H9 (cell line): ENCODE results near the gene PLLP. TPM values are rescaled to one million over a fixed set of nuclear protein-coding genes. Genes with fewer than 3 reads are reported as not detected.

Source experiments
- DNase-seq: peaks from one replicate; pipeline ENCODE4 v3.0.0-alpha.2; 2017
- H2AFZ ChIP-seq: one replicate; pipeline ENCODE4 v1.6.1; 2013; ENCODE audit warnings: mild to moderate bottlenecking, low read length, control low read depth, moderate library complexity
- H2AK5ac ChIP-seq: 2 replicates; pipeline ENCODE4 v1.6.1; 2013; ENCODE audit warnings: low read length, control low read depth, mixed read lengths; ENCODE audit not compliant: insufficient read length
- H2BK120ac ChIP-seq: one replicate; pipeline ENCODE4 v1.6.1; 2013; ENCODE audit warnings: low read depth, mild to moderate bottlenecking, low read length, control low read depth, inconsistent platforms; ENCODE audit not compliant: poor library complexity, severe bottlenecking
- H2BK12ac ChIP-seq: 2 replicates; pipeline ENCODE4 v1.6.1; 2013; ENCODE audit warnings: low read length, control low read depth, mixed read lengths, low read depth; ENCODE audit not compliant: insufficient read length
- H2BK15ac ChIP-seq: 2 replicates; pipeline ENCODE4 v1.6.1; 2013; ENCODE audit warnings: low read depth, low read length, control low read depth
- H2BK20ac ChIP-seq: one replicate; pipeline ENCODE4 v1.6.1; 2013; ENCODE audit warnings: low read depth, mild to moderate bottlenecking, low read length, control low read depth, inconsistent platforms; ENCODE audit not compliant: poor library complexity, severe bottlenecking
- H2BK5ac ChIP-seq: 2 replicates; pipeline ENCODE4 v1.6.1; 2013; ENCODE audit warnings: low read length, control low read depth, mixed read lengths; ENCODE audit not compliant: insufficient read length
- H3K14ac ChIP-seq: 2 replicates; pipeline ENCODE4 v1.6.1; 2013; ENCODE audit warnings: low read length, control low read depth; ENCODE audit not compliant: insufficient read depth
- H3K18ac ChIP-seq: 2 replicates; pipeline ENCODE4 v1.6.1; 2013; ENCODE audit warnings: low read depth, mild to moderate bottlenecking, mixed read lengths, low read length, control low read depth; ENCODE audit not compliant: insufficient read length
- H3K23ac ChIP-seq: 2 replicates; pipeline ENCODE4 v1.6.1; 2013; ENCODE audit warnings: low read length, control low read depth, mixed read lengths, low read depth; ENCODE audit not compliant: insufficient read length
- H3K23me2 ChIP-seq: 2 replicates; pipeline ENCODE4 v1.6.1; 2013; ENCODE audit warnings: low read depth, mild to moderate bottlenecking, mixed read lengths, low read length, control low read depth; ENCODE audit not compliant: insufficient read length, poor library complexity, severe bottlenecking
- H3K27ac ChIP-seq: 2 replicates; pipeline ENCODE4 v1.5.1; 2013; ENCODE audit warnings: low read length, control low read depth, mixed read lengths, low read depth; ENCODE audit not compliant: insufficient read length
- H3K27me3 ChIP-seq: 2 replicates; pipeline ENCODE4 v1.6.1; 2013; ENCODE audit warnings: low read length, control low read depth, inconsistent platforms; ENCODE audit not compliant: insufficient read depth
- H3K4ac ChIP-seq: 2 replicates; pipeline ENCODE4 v1.6.1; 2013; ENCODE audit warnings: low read depth, mild to moderate bottlenecking, control low read depth, inconsistent platforms, low read length, moderate library complexity
- H3K4me1 ChIP-seq: 2 replicates; pipeline ENCODE4 v1.6.1; 2013; ENCODE audit warnings: low read length, control low read depth, inconsistent platforms; ENCODE audit not compliant: insufficient read depth
- H3K4me2 ChIP-seq: 2 replicates; pipeline ENCODE4 v1.6.1; 2013; ENCODE audit warnings: low read length, control low read depth, mixed read lengths; ENCODE audit not compliant: insufficient read length, insufficient read depth
- H3K56ac ChIP-seq: 2 replicates; pipeline ENCODE4 v1.6.1; 2013; ENCODE audit warnings: low read depth, mild to moderate bottlenecking, mixed read lengths, low read length, control low read depth; ENCODE audit not compliant: insufficient read length
- H3K79me1 ChIP-seq: 2 replicates; pipeline ENCODE4 v1.6.1; 2013; ENCODE audit warnings: low read depth, mild to moderate bottlenecking, moderate library complexity, low read length, control low read depth, inconsistent platforms; ENCODE audit not compliant: insufficient read depth, poor library complexity, severe bottlenecking
- H3K79me2 ChIP-seq: 2 replicates; pipeline ENCODE4 v1.6.1; 2013; ENCODE audit warnings: low read length, control low read depth, inconsistent platforms; ENCODE audit not compliant: insufficient read depth
- H3K9ac ChIP-seq: 2 replicates; pipeline ENCODE4 v1.6.1; 2013; ENCODE audit warnings: low read length, control low read depth, mixed read lengths; ENCODE audit not compliant: insufficient read length; ENCODE audit errors: extremely low read depth
- H3K9me3 ChIP-seq: one replicate; pipeline ENCODE4 v1.6.1; 2013; ENCODE audit warnings: low read depth, low read length, inconsistent platforms; ENCODE audit not compliant: control insufficient read depth
- H3T11ph ChIP-seq: one replicate; pipeline ENCODE4 v1.6.1; 2013; ENCODE audit warnings: mild to moderate bottlenecking, low read length, control low read depth, inconsistent platforms
- H4K20me1 ChIP-seq: one replicate; pipeline ENCODE4 v1.6.1; 2013; ENCODE audit not compliant: control insufficient read depth, insufficient read length, insufficient read depth
- H4K5ac ChIP-seq: 2 replicates; pipeline ENCODE4 v1.6.1; 2013; ENCODE audit warnings: low read depth, mild to moderate bottlenecking, mixed read lengths, low read length, control low read depth; ENCODE audit not compliant: insufficient read length
- H4K8ac ChIP-seq: replicated peaks from 2 replicates; pipeline ENCODE4 v1.6.1; 2013; ENCODE audit warnings: low read length, control low read depth, mixed read lengths, low read depth; ENCODE audit not compliant: insufficient read length
- H4K91ac ChIP-seq: 2 replicates; pipeline ENCODE4 v1.6.1; 2013; ENCODE audit warnings: low read depth, mild to moderate bottlenecking, moderate library complexity, mixed read lengths, low read length, control low read depth; ENCODE audit not compliant: insufficient read length
- H3K27ac Mint-ChIP-seq, 3 experiments: 2 replicates in 2 of 3; 3 replicates in 1 of 3; pipeline ENCODE4 v1.8.0; 2020 to 2021; ENCODE audit warnings: mixed read lengths in 3 of 3, mild to moderate bottlenecking in 1 of 3, moderate library complexity in 1 of 3
- H3K27me3 Mint-ChIP-seq: 2 replicates; pipeline ENCODE4 v1.8.0; 2021; ENCODE audit warnings: low read depth, mild to moderate bottlenecking, moderate library complexity, mixed read lengths
- H3K36me3 Mint-ChIP-seq, 3 experiments: 2 replicates in 2 of 3; 3 replicates in 1 of 3; pipeline ENCODE4 v1.8.0; 2020 to 2021; ENCODE audit warnings: low read depth in 3 of 3, mixed read lengths in 3 of 3; ENCODE audit not compliant: insufficient read depth in 1 of 3
- H3K4me1 Mint-ChIP-seq, 2 experiments: 2 replicates each; pipeline ENCODE4 v1.8.0; 2020; ENCODE audit warnings: mixed read lengths in 2 of 2
- H3K4me3 Mint-ChIP-seq, 2 experiments: 2 replicates in 1 of 2; 3 replicates in 1 of 2; pipeline ENCODE4 v1.8.0; 2020 to 2021; ENCODE audit warnings: mild to moderate bottlenecking in 2 of 2, mixed read lengths in 2 of 2, moderate library complexity in 1 of 2
- H3K9me3 Mint-ChIP-seq, 2 experiments: 2 replicates in 1 of 2; 3 replicates in 1 of 2; pipeline ENCODE4 v1.8.0; 2020; ENCODE audit warnings: mild to moderate bottlenecking in 2 of 2, mixed read lengths in 2 of 2, moderate library complexity in 1 of 2
- WGBS: extraction: QIAGEN DNeasy Blood & Tissue Kit; methylation state at CpG from one replicate; pipeline ENCODE4 v1.1.7; 2013; ENCODE audit warnings: missing lambda C conversion rate, low lambda C conversion rate, mixed read lengths; ENCODE audit not compliant: insufficient read length; ENCODE audit errors: extremely low coverage; 5-methylcytosine and 5-hydroxymethylcytosine counted together
- total RNA-seq: library from RNA; stranded (reverse); gene quantifications from 2 replicates; pipeline ENCODE4 v1.2.1, GENCODE V29; 2021
- TF ChIP-seq, protein P1 (sequence below): fragments of 200-600 bp; sonication (generic); conservative IDR thresholded peaks from 3 replicates; pipeline ENCODE4 v1.8.0; 2021; ENCODE audit warnings: antibody characterized with exemption, mild to moderate bottlenecking

PLLP gene
- total RNA-seq, 1 experiment from 2014 or later = 1.8 TPM

DNA sequence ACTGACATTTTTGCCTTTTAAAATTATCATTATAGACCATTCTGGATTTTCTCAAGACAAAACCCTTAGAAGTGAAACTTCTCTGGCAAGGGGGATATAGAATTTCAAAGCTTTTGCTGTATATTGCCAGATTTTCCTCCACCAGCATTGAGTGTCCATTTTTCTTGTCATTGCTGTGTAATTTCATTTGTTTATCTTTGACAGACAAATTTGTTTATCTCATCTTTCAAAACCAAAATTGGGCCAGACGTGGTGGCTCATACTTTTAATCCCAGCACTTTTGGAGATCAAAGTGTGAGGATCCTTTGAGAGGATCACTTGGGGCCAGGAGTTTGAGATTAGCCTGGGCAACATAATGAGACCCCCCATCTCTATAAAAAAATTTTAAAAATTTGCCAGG, 55.4 kb downstream of the PLLP start:
- Histone ChIP-seq H2BK120ac (no peak overlapping the region), H3K4me1 (no peaks in the 10 kb centered on the region), H4K8ac (no peak overlapping the region), H3K79me2 (no peaks in the 10 kb centered on the region), H4K91ac (no peak overlapping the region), H3K23me2 (no peaks in the 10 kb centered on the region), H2BK5ac (no peak overlapping the region), H2AK5ac (no peak overlapping the region), H3T11ph (no peak overlapping the region), H3K9me3 (no peaks in the 10 kb centered on the region), H3K27ac (no peak overlapping the region), H2BK20ac (no peak overlapping the region), H3K14ac (no peak overlapping the region), H3K23ac (no peak overlapping the region), H3K56ac (no peak overlapping the region), H2BK15ac (no peak overlapping the region), H2AFZ (no peak overlapping the region), H3K4ac (no peak overlapping the region), H4K20me1 (no peaks in the 10 kb centered on the region), H3K27me3 (no peaks in the 10 kb centered on the region; the same call in 1 of the 2 replicates), H3K4me2 (no peak overlapping the region), H3K79me1 (no peaks in the 10 kb centered on the region), H3K9ac (no peak overlapping the region), H4K5ac (no peak overlapping the region), H3K18ac (no peak overlapping the region), H2BK12ac (no peak overlapping the region)
- no peaks in the 10 kb centered on the region for H3K4me1 Mint-ChIP-seq
- no peak overlapping the region for H3K27ac Mint-ChIP-seq
- H3K9me3 Mint-ChIP-seq = no peaks in the 10 kb centered on the region
- no CpG with 5 or more reads among the region's 1 CpG for WGBS
- no peak overlapping the region for H3K4me3 Mint-ChIP-seq
- TF ChIP-seq, protein P1, sequence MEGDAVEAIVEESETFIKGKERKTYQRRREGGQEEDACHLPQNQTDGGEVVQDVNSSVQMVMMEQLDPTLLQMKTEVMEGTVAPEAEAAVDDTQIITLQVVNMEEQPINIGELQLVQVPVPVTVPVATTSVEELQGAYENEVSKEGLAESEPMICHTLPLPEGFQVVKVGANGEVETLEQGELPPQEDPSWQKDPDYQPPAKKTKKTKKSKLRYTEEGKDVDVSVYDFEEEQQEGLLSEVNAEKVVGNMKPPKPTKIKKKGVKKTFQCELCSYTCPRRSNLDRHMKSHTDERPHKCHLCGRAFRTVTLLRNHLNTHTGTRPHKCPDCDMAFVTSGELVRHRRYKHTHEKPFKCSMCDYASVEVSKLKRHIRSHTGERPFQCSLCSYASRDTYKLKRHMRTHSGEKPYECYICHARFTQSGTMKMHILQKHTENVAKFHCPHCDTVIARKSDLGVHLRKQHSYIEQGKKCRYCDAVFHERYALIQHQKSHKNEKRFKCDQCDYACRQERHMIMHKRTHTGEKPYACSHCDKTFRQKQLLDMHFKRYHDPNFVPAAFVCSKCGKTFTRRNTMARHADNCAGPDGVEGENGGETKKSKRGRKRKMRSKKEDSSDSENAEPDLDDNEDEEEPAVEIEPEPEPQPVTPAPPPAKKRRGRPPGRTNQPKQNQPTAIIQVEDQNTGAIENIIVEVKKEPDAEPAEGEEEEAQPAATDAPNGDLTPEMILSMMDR = no peak
- H3K27me3 Mint-ChIP-seq = no peaks in the 10 kb centered on the region
- peaks cover 16 to 74% (median 46%) of the 10 kb centered on the region in 3 experiments for H3K36me3 Mint-ChIP-seq
- no peak for DNase-seq
